IMR-90 (cell line): ENCODE data around the gene HTR3A. TPM values are rescaled to one million over a fixed set of nuclear protein-coding genes. Genes with fewer than 3 reads are reported as not detected.

Source experiments
- ATAC-seq: fragments of 200-7000 bp; cut with Tn5 transposase; 2 replicates; pipeline ENCODE4 v1.9.1; 2020; ENCODE audit warnings: low read depth, mild to moderate bottlenecking, moderate library complexity
- BruUV-seq: library from RNA; stranded (reverse); fragments of 400-500 nt; replicated peaks from 2 replicates; lab custom pipeline; 2021; lab: Mats Ljungman, UMichigan
- CTCF ChIA-PET: fragments of 300-600 bp; formaldehyde crosslinking; extraction: SDS; loops from one replicate; lab custom pipeline; 2021; ENCODE audit warnings: antibody characterized with exemption; lab: Yijun Ruan, JAX
- POLR2A ChIA-PET: fragments of 300-600 bp; sonication (Branson Sonifier 250); formaldehyde crosslinking; loops from one replicate; lab custom pipeline; 2022; ENCODE audit warnings: antibody characterized with exemption; ENCODE audit not compliant: unreplicated experiment; lab: Charles Lee
- DNase-seq: peaks from one replicate; pipeline ENCODE4 v3.0.0; 2013
- H2AFZ ChIP-seq: replicated peaks from 2 replicates; pipeline ENCODE3; 2013; ENCODE audit warnings: low read length, mild to moderate bottlenecking; ENCODE audit not compliant: poor library complexity
- H2AK5ac ChIP-seq: 2 replicates; pipeline ENCODE4 v1.6.1; 2013; ENCODE audit warnings: low read depth, low read length, inconsistent platforms
- H2AK9ac ChIP-seq: replicated peaks from 2 replicates; pipeline ENCODE3; 2013; ENCODE audit warnings: mild to moderate bottlenecking, low read depth, low read length, moderate library complexity; ENCODE audit not compliant: poor library complexity
- H2BK120ac ChIP-seq: 2 replicates; pipeline ENCODE4 v1.6.1; 2013; ENCODE audit warnings: low read depth, low read length, inconsistent platforms
- H2BK15ac ChIP-seq: 3 replicates; pipeline ENCODE4 v1.6.1; 2013; ENCODE audit warnings: low read depth, low read length, inconsistent platforms
- H2BK20ac ChIP-seq: 2 replicates; pipeline ENCODE4 v1.6.1; 2013; ENCODE audit warnings: low read depth, mild to moderate bottlenecking, inconsistent platforms, low read length, moderate library complexity
- H2BK5ac ChIP-seq: 2 replicates; pipeline ENCODE4 v1.6.1; 2013; ENCODE audit warnings: mild to moderate bottlenecking, low read depth, low read length, inconsistent platforms; ENCODE audit not compliant: poor library complexity, severe bottlenecking
- H3K14ac ChIP-seq: replicated peaks from 2 replicates; pipeline ENCODE4 v1.6.1; 2013; ENCODE audit warnings: low read depth, low read length, inconsistent platforms
- H3K18ac ChIP-seq: 2 replicates; pipeline ENCODE4 v1.6.1; 2013; ENCODE audit warnings: low read depth, low read length, control low read depth
- H3K23ac ChIP-seq: 2 replicates; pipeline ENCODE4 v1.6.1; 2013; ENCODE audit warnings: low read depth, low read length, inconsistent platforms
- H3K27ac ChIP-seq: 2 replicates; pipeline ENCODE4 v1.5.1; 2013; ENCODE audit warnings: mild to moderate bottlenecking, control low read depth, low read length; ENCODE audit not compliant: insufficient read depth
- H3K27me3 ChIP-seq: 2 replicates; pipeline ENCODE4 v1.6.1; 2013; ENCODE audit warnings: low read length; ENCODE audit not compliant: control insufficient read depth, insufficient read depth
- H3K36me3 ChIP-seq: 2 replicates; pipeline ENCODE4 v1.6.1; 2013; ENCODE audit warnings: low read length, mixed read lengths; ENCODE audit not compliant: control insufficient read depth, insufficient read depth
- H3K4ac ChIP-seq: 2 replicates; pipeline ENCODE4 v1.6.1; 2013; ENCODE audit warnings: low read depth, low read length, inconsistent platforms
- H3K4me1 ChIP-seq: 2 replicates; pipeline ENCODE4 v1.6.1; 2013; ENCODE audit warnings: low read length, mixed read lengths; ENCODE audit not compliant: control insufficient read depth, insufficient read depth
- H3K4me2 ChIP-seq: 2 replicates; pipeline ENCODE4 v1.6.1; 2013; ENCODE audit warnings: low read depth, mild to moderate bottlenecking, control low read depth, low read length, moderate library complexity
- H3K4me3 ChIP-seq: 2 replicates; pipeline ENCODE4 v1.5.1; 2013; ENCODE audit warnings: low read depth, mild to moderate bottlenecking, control low read depth, low read length, moderate library complexity; ENCODE audit not compliant: insufficient read depth
- H3K56ac ChIP-seq: 2 replicates; pipeline ENCODE4 v1.6.1; 2013; ENCODE audit warnings: low read length, inconsistent platforms; ENCODE audit not compliant: insufficient read depth; ENCODE audit errors: extremely low read depth
- H3K79me1 ChIP-seq, 2 experiments: 2 replicates each; pipeline ENCODE4 v1.6.1; 2013; ENCODE audit warnings: low read length in 2 of 2, inconsistent platforms in 1 of 2, low read depth in 1 of 2
- H3K9ac ChIP-seq: 2 replicates; pipeline ENCODE4 v1.6.1; 2013; ENCODE audit warnings: low read depth, low read length, control low read depth
- H3K9me1 ChIP-seq: 2 replicates; pipeline ENCODE4 v1.6.1; 2013; ENCODE audit warnings: low read length, inconsistent platforms; ENCODE audit not compliant: insufficient read depth
- H3K9me3 ChIP-seq: 2 replicates; pipeline ENCODE4 v1.6.1; 2013; ENCODE audit warnings: low read length; ENCODE audit not compliant: control insufficient read depth, insufficient read depth
- H4K20me1 ChIP-seq: 2 replicates; pipeline ENCODE4 v1.6.1; 2013; ENCODE audit warnings: low read length, inconsistent platforms; ENCODE audit not compliant: insufficient read depth
- H4K5ac ChIP-seq: 2 replicates; pipeline ENCODE4 v1.6.1; 2013; ENCODE audit warnings: mild to moderate bottlenecking, low read depth, low read length, control low read depth
- H4K8ac ChIP-seq, 2 experiments: 2 replicates each; pipeline ENCODE4 v1.6.1; 2013; ENCODE audit warnings: low read depth in 2 of 2, low read length in 2 of 2, control low read depth in 1 of 2, inconsistent platforms in 1 of 2
- H4K91ac ChIP-seq: 2 replicates; pipeline ENCODE4 v1.6.1; 2013; ENCODE audit warnings: low read depth, low read length, inconsistent platforms; ENCODE audit not compliant: insufficient read depth
- BHLHE40 ChIP-seq: fragments of 150-350 bp; IDR thresholded peaks from 2 replicates; pipeline ENCODE4 v1.6.1; 2016; ENCODE audit warnings: mild to moderate bottlenecking, low read depth, low read length
- ELK1 ChIP-seq: fragments of 150-350 bp; IDR thresholded peaks from 2 replicates; pipeline ENCODE4 v1.6.1; 2016; ENCODE audit warnings: low read depth, mild to moderate bottlenecking, low read length, moderate library complexity, borderline replicate concordance
- MXI1 ChIP-seq: IDR thresholded peaks from 2 replicates; pipeline ENCODE4 v1.6.1; 2012; ENCODE audit warnings: low read depth, mild to moderate bottlenecking, low read length, moderate library complexity, borderline replicate concordance
- RCOR1 ChIP-seq: IDR thresholded peaks from 2 replicates; pipeline ENCODE4 v1.6.1; 2012; ENCODE audit warnings: mild to moderate bottlenecking, low read length, improper control_type of control experiment; ENCODE audit not compliant: insufficient replicate concordance
- SMC3 ChIP-seq: fragments of 150-350 bp; IDR thresholded peaks from 2 replicates; pipeline ENCODE4 v1.6.1; 2016; ENCODE audit warnings: low read depth, mild to moderate bottlenecking, antibody characterized with exemption, low read length, moderate library complexity
- WGBS, 2 experiments: methylation state at CpG; one replicate each; pipeline versions ENCODE4 v1.1.5 to v1.1.7; 2013; ENCODE audit warnings: missing lambda C conversion rate in 2 of 2; ENCODE audit not compliant: insufficient read length in 1 of 2; ENCODE audit errors: extremely low coverage in 2 of 2; 5-methylcytosine and 5-hydroxymethylcytosine counted together
- dilution Hi-C: fragments of 300-500 bp; cut with HindIII; formaldehyde crosslinking; loops from one replicate; pipeline ENCODE4 v1.14.3; 2018; ENCODE audit warnings: low sequenced_read_pairs; ENCODE audit not compliant: unreplicated experiment
- in situ Hi-C: fragments of 300-500 bp; cut with MboI; formaldehyde crosslinking; loops from 3 replicates; pipeline ENCODE4 v1.14.3; 2019; ENCODE audit warnings: low sequenced_read_pairs, inconsistent platforms, mixed read lengths
- intact Hi-C: fragments of 100-400 bp; cut with micrococcal nuclease; formaldehyde crosslinking; loops from 2 replicates; pipeline ENCODE4 v1.10.0; 2022
- polyA plus RNA-seq, 3 experiments: library from polyadenylated mRNA; depleted of rRNA; stranded (reverse); fragments of >200 nt; gene quantifications; 2 replicates each; pipeline ENCODE4 v1.2.3, GENCODE V29; 2012; ENCODE audit warnings: low replicate concordance in 1 of 3
- total RNA-seq: library from RNA; depleted of rRNA; stranded (reverse); fragments of >200 nt; gene quantifications from 2 replicates; pipeline ENCODE4 v1.2.3, GENCODE V29; 2012

HTR3A gene
- total and polyA plus RNA-seq, 2 of the 4 experiments (the other 2 are of a cell fraction) = not detected

DNA sequence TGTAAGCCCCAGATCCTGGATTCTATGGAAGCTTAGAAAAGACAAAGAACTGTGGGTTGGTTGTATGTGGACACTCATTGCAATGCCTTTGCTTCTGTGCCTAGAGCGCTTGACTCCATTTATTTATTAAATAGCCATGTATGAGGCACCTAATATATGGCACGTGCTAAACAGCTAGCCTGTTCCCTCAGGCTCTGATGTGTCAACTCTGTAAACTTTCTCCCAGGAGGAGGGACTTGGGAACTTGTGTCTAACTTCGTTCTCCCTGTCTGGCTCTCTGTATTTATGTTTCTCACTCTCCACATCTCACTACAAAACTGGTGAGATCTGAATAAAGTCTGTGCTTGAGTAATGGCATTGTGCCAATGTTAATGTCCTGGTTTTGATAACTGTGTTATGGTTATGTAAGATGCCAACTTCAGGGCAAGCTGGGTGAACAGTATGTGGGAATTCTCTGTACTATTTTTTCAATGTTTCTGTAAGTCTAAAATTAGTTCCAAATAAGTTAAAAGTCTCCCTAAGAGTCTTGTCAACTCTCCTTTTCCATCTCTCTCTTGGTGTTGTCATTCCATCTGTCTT lies 50.5 kb downstream of the HTR3A start:
- Histone ChIP-seq H3K36me3 (no peaks in the 10 kb centered on the region), H3K9ac (no peak overlapping the region), H4K20me1 (no peaks in the 10 kb centered on the region), H3K4me1 (no peaks in the 10 kb centered on the region), H2BK20ac (no peak overlapping the region), H3K4me3 (no peak overlapping the region), H2AK5ac (no peak overlapping the region), H3K4ac (no peak overlapping the region), H4K91ac (no peak overlapping the region), H4K5ac (no peak overlapping the region), H3K27me3 (no peaks in the 10 kb centered on the region; the same call in 1 of the 2 replicates), H3K9me3 (no peaks in the 10 kb centered on the region), H3K23ac (no peak overlapping the region), H2AFZ (no peak overlapping the region), H3K18ac (no peak overlapping the region), H3K14ac (no peak overlapping the region), H3K4me2 (no peak overlapping the region), H3K79me1 (no peaks in the 10 kb centered on the region), H3K56ac (no peak overlapping the region), H3K9me1 (no peaks in the 10 kb centered on the region), H2BK15ac (no peak overlapping the region), H4K8ac (no peak overlapping the region), H2BK120ac (no peak overlapping the region), H3K27ac (no peak overlapping the region), H2BK5ac (no peak overlapping the region), H2AK9ac (no peak overlapping the region)
- intact Hi-C loops (no loop called here), dilution Hi-C loops (no loop called here), in situ Hi-C loops (no loop called here)
- ATAC-seq (no peak), DNase-seq (no peak)
- CTCF ChIA-PET = no interaction called here
- TF ChIP-seq ELK1 (no peak), BHLHE40 (no peak), MXI1 (no peak), SMC3 (no peak), RCOR1 (no peak)
- POLR2A ChIA-PET = no interaction called here
- no TSS peak for BruUV-seq
- WGBS, 2 experiments = no CpG with 5 or more reads among the region's 3 CpGs
